NOMO-1 treated with dmso at 0.1 percent for 144 hours (cell line): ENCODE measurements around the gene SUN1.
"Not testable (repeated sequence)": the region's sequence is repeated elsewhere in the genome, so short reads cannot be mapped to it uniquely, and the experiment has no call there.

ENCODE experiments used
- DNase-seq: peaks from one replicate; lab custom pipeline; 2025; ENCODE audit not compliant: unreplicated experiment; lab: John Stamatoyannopoulos, UW

Gene SUN1

GRCh38 chr7:833601-834258 lies 1.5 kb downstream of the SUN1 start:
- no peak for DNase-seq

- no peak for DNase-seq
These were observed 2.0 kb downstream of the SUN1 start for GRCh38 chr7:834277-834676.

- DNase-seq: no peak
These were observed 2.7 kb downstream of the SUN1 start for GRCh38 chr7:835021-835420.

- DNase-seq: peak; percentile 69
These were observed 3.5 kb downstream of the SUN1 start for GRCh38 chr7:835485-836401.

- DNase-seq: no peak
These were observed 4.2 kb downstream of the SUN1 start for GRCh38 chr7:836429-836828.

GRCh38 chr7:837001-837400 lies 4.7 kb downstream of the SUN1 start:
- DNase-seq: no peak

GRCh38 chr7:840001-840600 lies 7.8 kb downstream of the SUN1 start:
- DNase-seq: no peak

- DNase-seq: no peak
These were observed 9.7 kb downstream of the SUN1 start for GRCh38 chr7:841943-842342.

GRCh38 chr7:842431-843031 lies 10.3 kb downstream of the SUN1 start:
- DNase-seq: no peak

- no peak for DNase-seq
These were observed 11.0 kb downstream of the SUN1 start for GRCh38 chr7:843230-843629.

GRCh38 chr7:844043-844442 lies 11.8 kb downstream of the SUN1 start:
- no peak for DNase-seq

GRCh38 chr7:844514-844913 lies 12.2 kb downstream of the SUN1 start:
- DNase-seq: no peak

- no peak for DNase-seq
These were observed 12.8 kb downstream of the SUN1 start for GRCh38 chr7:845091-845490.

GRCh38 chr7:845731-846130 lies 13.5 kb downstream of the SUN1 start:
- no peak for DNase-seq

GRCh38 chr7:846958-847650 lies 14.8 kb downstream of the SUN1 start:
- not testable (repeated sequence) for DNase-seq

- not testable (repeated sequence) for DNase-seq
These were observed 15.5 kb downstream of the SUN1 start for GRCh38 chr7:847728-848127.

GRCh38 chr7:849145-849544 lies 16.9 kb downstream of the SUN1 start:
- DNase-seq: no peak

- DNase-seq: no peak
These were observed 17.5 kb downstream of the SUN1 start for GRCh38 chr7:849781-850180.

GRCh38 chr7:851204-851603 lies 18.9 kb downstream of the SUN1 start:
- DNase-seq: no peak

GRCh38 chr7:853366-854117 lies 21.3 kb downstream of the SUN1 start:
- DNase-seq: no peak
